GM18505 (cell line): ENCODE data around the gene KCNA2.

Experiments used
- ATAC-seq: cut with Tn5 transposase; IDR thresholded peaks from one replicate; pipeline ENCODE4 v1.9.1; 2021; ENCODE audit not compliant: unreplicated experiment
- POLR2A ChIP-seq: IDR thresholded peaks from 4 replicates; pipeline ENCODE4 v1.6.1; 2011; ENCODE audit warnings: borderline replicate concordance; ENCODE audit not compliant: insufficient read depth, insufficient read length; ENCODE audit errors: extremely low read depth

KCNA2 gene

GRCh38 chr1:110635434-110635833, 29.3 kb upstream of the KCNA2 start:
- no peak for TF ChIP-seq POLR2A
- no peak for ATAC-seq

GRCh38 chr1:110634455-110635311, 28.5 kb upstream of the KCNA2 start:
- TF ChIP-seq POLR2A, result peak; percentile 27
- ATAC-seq, result peak; percentile 54

GRCh38 chr1:110634086-110634454, 27.9 kb upstream of the KCNA2 start:
- TF ChIP-seq POLR2A, result no peak

GRCh38 chr1:110633646-110634030, 27.5 kb upstream of the KCNA2 start:
- no peak for TF ChIP-seq POLR2A
- no peak for ATAC-seq

More at GRCh38 chr1:110634086-110634454, 27.9 kb upstream of the KCNA2 start:
- no peak for ATAC-seq

- ATAC-seq, result no peak
- TF ChIP-seq POLR2A, result no peak
Measured at GRCh38 chr1:110631836-110632620, 25.9 kb upstream of the KCNA2 start.

GRCh38 chr1:110630839-110631663, 24.9 kb upstream of the KCNA2 start:
- peak; percentile 48 for ATAC-seq
- no peak for TF ChIP-seq POLR2A

- no peak for TF ChIP-seq POLR2A
- no peak for ATAC-seq
Measured at GRCh38 chr1:110628323-110629105, 22.4 kb upstream of the KCNA2 start.

GRCh38 chr1:110627764-110628163, 21.6 kb upstream of the KCNA2 start:
- ATAC-seq, result no peak
- no peak for TF ChIP-seq POLR2A

- no peak for TF ChIP-seq POLR2A
- no peak for ATAC-seq
Measured at GRCh38 chr1:110626889-110627288, 20.7 kb upstream of the KCNA2 start.

- ATAC-seq, result no peak
- no peak for TF ChIP-seq POLR2A
Measured at GRCh38 chr1:110620686-110621085, 14.5 kb upstream of the KCNA2 start.

GRCh38 chr1:110620250-110620615, 14.1 kb upstream of the KCNA2 start:
- ATAC-seq, result no peak

GRCh38 chr1:110619412-110620249, 13.5 kb upstream of the KCNA2 start:
- peak; percentile 85 for ATAC-seq
- peak; percentile 50 for TF ChIP-seq POLR2A

More at GRCh38 chr1:110620250-110620615, 14.1 kb upstream of the KCNA2 start:
- TF ChIP-seq POLR2A, result no peak
